Measurements from ENCODE around the gene TNFRSF25. TPM values are rescaled to one million over a fixed set of nuclear protein-coding genes. Genes with fewer than 3 reads are reported as not detected.
A peak's percentile ranks its signal among the peaks of the same experiment; 100 is the strongest.
"Not testable (repeated sequence)": the region's sequence is repeated elsewhere in the genome, so short reads cannot be mapped to it uniquely, and the experiment has no call there.

The TNFRSF25 gene
- total RNA-seq, 1 experiment from 2014 or later, result 19.5 TPM

DNA sequence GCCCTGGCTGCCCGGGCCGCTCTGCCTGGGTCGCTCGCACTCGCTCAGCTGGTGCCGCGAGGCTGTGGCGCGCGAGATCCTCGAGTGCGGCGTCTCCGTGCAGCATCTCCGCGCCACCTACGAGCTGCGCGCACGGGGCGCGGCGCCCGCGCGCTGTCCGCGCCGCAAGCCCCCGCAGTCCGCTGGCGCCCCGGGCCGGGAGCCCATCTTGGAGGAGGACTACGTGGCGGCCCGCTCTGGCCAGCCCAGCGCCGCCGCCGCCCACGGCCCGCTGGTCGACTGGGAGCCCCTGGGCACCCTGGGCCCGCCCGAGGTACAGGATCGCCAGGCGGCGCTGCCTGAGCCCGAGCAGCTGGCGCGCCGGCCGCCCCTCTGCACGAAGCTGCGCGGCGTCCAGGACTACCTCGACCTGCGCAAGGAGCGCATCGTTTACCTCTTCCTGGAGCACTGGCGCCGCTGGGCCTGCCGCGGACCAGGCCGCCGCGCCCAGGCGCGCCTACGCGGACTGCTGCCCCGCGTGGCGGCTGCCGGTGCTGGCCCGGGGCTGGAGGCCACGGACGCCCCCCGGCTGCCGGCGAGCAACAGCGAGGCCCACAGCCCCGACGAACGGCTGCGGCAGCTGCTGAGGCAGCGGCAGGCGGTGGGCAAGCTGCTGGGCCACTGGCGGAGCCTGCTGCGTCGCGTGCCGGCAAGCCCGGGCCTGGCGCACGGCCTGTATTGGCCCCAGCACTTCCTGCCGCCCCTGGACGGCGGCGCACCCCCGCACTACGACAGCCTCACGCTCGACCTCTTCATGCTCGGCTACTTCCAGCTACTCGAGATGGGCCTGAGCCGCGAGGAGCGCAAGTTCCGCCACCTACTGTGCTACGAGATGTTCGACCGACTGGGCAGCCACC is 10.9 kb downstream of the TNFRSF25 start:
- TF ChIP-seq, protein P1, sequence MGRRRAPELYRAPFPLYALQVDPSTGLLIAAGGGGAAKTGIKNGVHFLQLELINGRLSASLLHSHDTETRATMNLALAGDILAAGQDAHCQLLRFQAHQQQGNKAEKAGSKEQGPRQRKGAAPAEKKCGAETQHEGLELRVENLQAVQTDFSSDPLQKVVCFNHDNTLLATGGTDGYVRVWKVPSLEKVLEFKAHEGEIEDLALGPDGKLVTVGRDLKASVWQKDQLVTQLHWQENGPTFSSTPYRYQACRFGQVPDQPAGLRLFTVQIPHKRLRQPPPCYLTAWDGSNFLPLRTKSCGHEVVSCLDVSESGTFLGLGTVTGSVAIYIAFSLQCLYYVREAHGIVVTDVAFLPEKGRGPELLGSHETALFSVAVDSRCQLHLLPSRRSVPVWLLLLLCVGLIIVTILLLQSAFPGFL (CRISPR knock-in tag; IDR thresholded peaks at IDR 0.05; ENCODE audit: borderline replicate concordance), result no peak
- TF ChIP-seq RORB (CRISPR knock-in tag; IDR thresholded peaks at IDR 0.05) (no peak), FOXP1 (CRISPR knock-in tag; IDR thresholded peaks at IDR 0.05; ENCODE audit: borderline replicate concordance) (peak; percentile 49; the same call in 1 of the 2 replicates), ATF1 (CRISPR knock-in tag; IDR thresholded peaks at IDR 0.05) (no peak)
- TF ChIP-seq, protein P2, sequence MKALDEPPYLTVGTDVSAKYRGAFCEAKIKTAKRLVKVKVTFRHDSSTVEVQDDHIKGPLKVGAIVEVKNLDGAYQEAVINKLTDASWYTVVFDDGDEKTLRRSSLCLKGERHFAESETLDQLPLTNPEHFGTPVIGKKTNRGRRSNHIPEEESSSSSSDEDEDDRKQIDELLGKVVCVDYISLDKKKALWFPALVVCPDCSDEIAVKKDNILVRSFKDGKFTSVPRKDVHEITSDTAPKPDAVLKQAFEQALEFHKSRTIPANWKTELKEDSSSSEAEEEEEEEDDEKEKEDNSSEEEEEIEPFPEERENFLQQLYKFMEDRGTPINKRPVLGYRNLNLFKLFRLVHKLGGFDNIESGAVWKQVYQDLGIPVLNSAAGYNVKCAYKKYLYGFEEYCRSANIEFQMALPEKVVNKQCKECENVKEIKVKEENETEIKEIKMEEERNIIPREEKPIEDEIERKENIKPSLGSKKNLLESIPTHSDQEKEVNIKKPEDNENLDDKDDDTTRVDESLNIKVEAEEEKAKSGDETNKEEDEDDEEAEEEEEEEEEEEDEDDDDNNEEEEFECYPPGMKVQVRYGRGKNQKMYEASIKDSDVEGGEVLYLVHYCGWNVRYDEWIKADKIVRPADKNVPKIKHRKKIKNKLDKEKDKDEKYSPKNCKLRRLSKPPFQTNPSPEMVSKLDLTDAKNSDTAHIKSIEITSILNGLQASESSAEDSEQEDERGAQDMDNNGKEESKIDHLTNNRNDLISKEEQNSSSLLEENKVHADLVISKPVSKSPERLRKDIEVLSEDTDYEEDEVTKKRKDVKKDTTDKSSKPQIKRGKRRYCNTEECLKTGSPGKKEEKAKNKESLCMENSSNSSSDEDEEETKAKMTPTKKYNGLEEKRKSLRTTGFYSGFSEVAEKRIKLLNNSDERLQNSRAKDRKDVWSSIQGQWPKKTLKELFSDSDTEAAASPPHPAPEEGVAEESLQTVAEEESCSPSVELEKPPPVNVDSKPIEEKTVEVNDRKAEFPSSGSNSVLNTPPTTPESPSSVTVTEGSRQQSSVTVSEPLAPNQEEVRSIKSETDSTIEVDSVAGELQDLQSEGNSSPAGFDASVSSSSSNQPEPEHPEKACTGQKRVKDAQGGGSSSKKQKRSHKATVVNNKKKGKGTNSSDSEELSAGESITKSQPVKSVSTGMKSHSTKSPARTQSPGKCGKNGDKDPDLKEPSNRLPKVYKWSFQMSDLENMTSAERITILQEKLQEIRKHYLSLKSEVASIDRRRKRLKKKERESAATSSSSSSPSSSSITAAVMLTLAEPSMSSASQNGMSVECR (CRISPR knock-in tag; IDR thresholded peaks at IDR 0.05; ENCODE audit: borderline replicate concordance), result no peak
- TF ChIP-seq, protein P3, sequence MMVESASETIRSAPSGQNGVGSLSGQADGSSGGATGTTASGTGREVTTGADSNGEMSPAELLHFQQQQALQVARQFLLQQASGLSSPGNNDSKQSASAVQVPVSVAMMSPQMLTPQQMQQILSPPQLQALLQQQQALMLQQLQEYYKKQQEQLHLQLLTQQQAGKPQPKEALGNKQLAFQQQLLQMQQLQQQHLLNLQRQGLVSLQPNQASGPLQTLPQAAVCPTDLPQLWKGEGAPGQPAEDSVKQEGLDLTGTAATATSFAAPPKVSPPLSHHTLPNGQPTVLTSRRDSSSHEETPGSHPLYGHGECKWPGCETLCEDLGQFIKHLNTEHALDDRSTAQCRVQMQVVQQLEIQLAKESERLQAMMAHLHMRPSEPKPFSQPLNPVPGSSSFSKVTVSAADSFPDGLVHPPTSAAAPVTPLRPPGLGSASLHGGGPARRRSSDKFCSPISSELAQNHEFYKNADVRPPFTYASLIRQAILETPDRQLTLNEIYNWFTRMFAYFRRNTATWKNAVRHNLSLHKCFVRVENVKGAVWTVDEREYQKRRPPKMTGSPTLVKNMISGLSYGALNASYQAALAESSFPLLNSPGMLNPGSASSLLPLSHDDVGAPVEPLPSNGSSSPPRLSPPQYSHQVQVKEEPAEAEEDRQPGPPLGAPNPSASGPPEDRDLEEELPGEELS (CRISPR knock-in tag; IDR thresholded peaks at IDR 0.05), result 0 out of 2 replicates have a peak, but pooled peaks have one; percentile 30
- DNase-seq (ENCODE audit: low spot score) (peak; percentile 52), ATAC-seq (peak; percentile 46)
- CTCF ChIA-PET, result interaction anchor here (0.6 to 4.4 kb wide), 18 partner anchors 9 to 250 kb away, joined by 3 to 35 read pairs (median 4); partner anchors contain the start of gene TNFRSF25
- POLR2A ChIA-PET, result no interaction called here
- Mint-ChIP-seq H3K27ac (no peak overlapping the region), H3K9me3 (no peaks in the 10 kb centered on the region), H3K4me3 (no peak overlapping the region), H3K4me1 (peaks cover 19% of the 10 kb centered on the region), H3K36me3 (peaks cover 2% of the 10 kb centered on the region; the same call in 1 of the 2 replicates), H3K27me3 (ENCODE audit: low read depth) (no peaks in the 10 kb centered on the region)

DNA sequence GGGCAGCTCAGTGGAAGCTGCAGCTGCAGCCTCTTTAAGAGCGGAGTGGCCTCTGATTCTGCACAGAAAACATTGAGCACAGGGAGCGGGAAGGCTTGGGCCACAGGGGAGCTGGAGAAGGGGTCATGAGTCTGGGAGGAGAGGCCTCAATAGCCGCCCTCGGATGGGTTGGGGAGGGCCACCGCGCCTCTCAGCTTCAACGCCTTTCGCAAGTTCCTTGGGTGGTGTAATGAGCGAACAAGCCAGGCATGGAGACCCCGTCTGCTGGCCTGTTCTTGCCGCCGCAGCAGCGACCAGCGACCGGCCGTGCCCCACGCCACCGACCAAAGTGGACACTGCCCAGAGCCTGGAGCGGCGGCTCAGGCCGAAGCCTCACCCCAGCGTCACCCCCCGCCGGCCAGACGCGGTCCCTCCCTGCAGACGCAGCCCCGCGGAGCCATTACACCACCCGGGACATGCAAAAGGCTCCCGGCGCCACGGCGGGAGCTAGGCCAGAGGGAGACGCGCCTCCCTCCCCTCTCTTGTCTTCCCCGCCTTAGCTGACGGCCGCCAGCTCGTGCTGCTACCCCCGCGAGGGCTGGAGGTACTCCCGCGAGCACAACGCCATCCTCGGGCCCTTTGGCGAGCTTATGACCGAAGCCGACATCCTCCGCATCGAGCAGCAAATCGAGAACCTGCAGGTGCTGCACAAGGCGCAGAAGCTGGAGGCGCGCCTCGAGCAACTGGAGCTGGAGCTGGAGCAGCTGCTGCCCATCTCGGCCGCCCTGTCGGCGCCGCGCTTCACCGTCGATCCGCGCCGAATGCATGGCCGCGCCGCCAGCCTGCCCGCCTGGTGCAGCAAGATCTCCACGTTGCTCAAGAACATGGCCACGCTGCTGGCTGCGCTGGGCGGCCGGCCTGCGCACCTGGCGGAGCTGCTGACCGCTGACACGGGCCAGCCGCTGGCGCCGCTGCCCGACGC is 11.8 kb downstream of the TNFRSF25 start:
- ATAC-seq; H3K9me3 Mint-ChIP-seq; H3K36me3 Mint-ChIP-seq; H3K4me3 Mint-ChIP-seq; H3K27ac Mint-ChIP-seq; DNase-seq (ENCODE audit: low spot score); H3K27me3 Mint-ChIP-seq (ENCODE audit: low read depth): not testable (repeated sequence)
- H3K4me1 Mint-ChIP-seq, result peaks cover 22% of the 10 kb centered on the region
- ChIA-PET POLR2A (interaction anchor here (0.7 kb wide), 1 partner anchor 14 kb away, joined by 3 read pairs; no protein-coding TSS in a partner anchor), CTCF (interaction anchor here (1.0 to 4.4 kb wide), 12 partner anchors 13 to 192 kb away, joined by 3 to 35 read pairs (median 12); partner anchors contain the start of gene TNFRSF25)

DNA sequence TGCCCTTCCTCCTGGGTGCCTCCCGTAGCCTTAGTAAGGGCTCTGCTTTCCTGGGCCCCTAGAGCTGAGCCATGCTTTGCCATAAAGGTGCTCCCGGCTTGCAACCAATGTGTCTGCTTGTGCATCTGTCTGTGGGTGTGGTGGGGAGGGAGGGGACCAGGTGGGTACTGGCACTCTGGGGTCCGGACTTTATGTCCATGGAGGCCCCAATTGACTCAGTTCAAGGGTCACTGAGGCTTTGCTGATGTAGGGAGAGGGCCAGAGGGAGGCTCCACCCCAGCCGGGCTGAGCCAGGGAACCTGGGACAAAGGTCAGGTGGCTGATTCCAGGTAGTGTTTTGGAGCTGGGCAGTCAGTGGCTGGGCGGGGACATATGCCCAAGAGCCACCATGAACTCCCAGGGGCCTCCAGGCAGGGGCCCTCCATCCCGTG is 15.0 kb downstream of the TNFRSF25 start:
- H3K4me3 Mint-ChIP-seq, result no peak overlapping the region
- CTCF ChIA-PET, result interaction anchor here (0.7 to 6.4 kb wide), 8 partner anchors 9 to 546 kb away, joined by 3 to 85 read pairs (median 6); partner anchors contain the start of genes HES2 and TNFRSF25
- TF ChIP-seq, protein P4, sequence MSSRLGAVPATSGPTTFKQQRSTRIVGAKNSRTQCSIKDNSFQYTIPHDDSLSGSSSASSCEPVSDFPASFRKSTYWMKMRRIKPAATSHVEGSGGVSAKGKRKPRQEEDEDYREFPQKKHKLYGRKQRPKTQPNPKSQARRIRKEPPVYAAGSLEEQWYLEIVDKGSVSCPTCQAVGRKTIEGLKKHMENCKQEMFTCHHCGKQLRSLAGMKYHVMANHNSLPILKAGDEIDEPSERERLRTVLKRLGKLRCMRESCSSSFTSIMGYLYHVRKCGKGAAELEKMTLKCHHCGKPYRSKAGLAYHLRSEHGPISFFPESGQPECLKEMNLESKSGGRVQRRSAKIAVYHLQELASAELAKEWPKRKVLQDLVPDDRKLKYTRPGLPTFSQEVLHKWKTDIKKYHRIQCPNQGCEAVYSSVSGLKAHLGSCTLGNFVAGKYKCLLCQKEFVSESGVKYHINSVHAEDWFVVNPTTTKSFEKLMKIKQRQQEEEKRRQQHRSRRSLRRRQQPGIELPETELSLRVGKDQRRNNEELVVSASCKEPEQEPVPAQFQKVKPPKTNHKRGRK (CRISPR knock-in tag; IDR thresholded peaks at IDR 0.05; ENCODE audit: borderline replicate concordance), result no peak
- TF ChIP-seq GTF2I (CRISPR knock-in tag; conservative IDR thresholded peaks at IDR 0.05) (no peak), ZNF416 (CRISPR knock-in tag; IDR thresholded peaks at IDR 0.05) (no peak), IRF2 (CRISPR knock-in tag; IDR thresholded peaks at IDR 0.05; ENCODE audit: borderline replicate concordance, low read depth) (no peak), NR2C2 (CRISPR knock-in tag; IDR thresholded peaks at IDR 0.05) (no peak), ELF4 (CRISPR knock-in tag; IDR thresholded peaks at IDR 0.05; ENCODE audit: low read depth) (no peak)
- TF ChIP-seq, protein P5, sequence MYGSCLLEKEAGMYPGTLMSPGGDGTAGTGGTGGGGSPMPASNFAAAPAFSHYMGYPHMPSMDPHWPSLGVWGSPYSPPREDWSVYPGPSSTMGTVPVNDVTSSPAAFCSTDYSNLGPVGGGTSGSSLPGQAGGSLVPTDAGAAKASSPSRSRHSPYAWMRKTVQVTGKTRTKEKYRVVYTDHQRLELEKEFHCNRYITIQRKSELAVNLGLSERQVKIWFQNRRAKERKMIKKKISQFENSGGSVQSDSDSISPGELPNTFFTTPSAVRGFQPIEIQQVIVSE (CRISPR knock-in tag; IDR thresholded peaks at IDR 0.05; ENCODE audit: borderline replicate concordance), result no peak
- TF ChIP-seq, protein P3 (CRISPR knock-in tag; IDR thresholded peaks at IDR 0.05), result no peak

More for the DNA sequence above, 15.0 kb downstream of the TNFRSF25 start:
- H3K9me3 Mint-ChIP-seq, result no peaks in the 10 kb centered on the region
- POLR2A ChIA-PET, result no interaction called here
- H3K27ac Mint-ChIP-seq, result no peak overlapping the region
- DNase-seq (ENCODE audit: low spot score), result no peak
- no peaks in the 10 kb centered on the region; the same call in 1 of the 2 replicates for H3K27me3 Mint-ChIP-seq (ENCODE audit: low read depth)
- peaks cover 2% of the 10 kb centered on the region; the same call in 1 of the 2 replicates for H3K36me3 Mint-ChIP-seq
- no peak for ATAC-seq
- peaks cover 24% of the 10 kb centered on the region for H3K4me1 Mint-ChIP-seq
